Lung microvascular endothelial cell (primary cell): ENCODE data around the gene PLEKHG4B. TPM values are rescaled to one million over a fixed set of nuclear protein-coding genes. Genes with fewer than 3 reads are reported as not detected.
"Not testable (repeated sequence)": the region's sequence is repeated elsewhere in the genome, so short reads cannot be mapped to it uniquely, and the experiment has no call there.

Experiments used
- DNase-seq, 2 donors: peaks; one replicate each; pipeline versions ENCODE4 v3.0.0 to v3.0.0-alpha.2; 2010; ENCODE audit warnings: low read depth in 2 of 2
- total RNA-seq: library from RNA; depleted of rRNA; stranded (reverse); fragments of >200 nt; gene quantifications from 2 replicates; pipeline ENCODE4 v1.2.1, GENCODE V29; 2014

Gene PLEKHG4B
- total RNA-seq, 1 donor from 2014 or later: under 0.01 TPM

DNA sequence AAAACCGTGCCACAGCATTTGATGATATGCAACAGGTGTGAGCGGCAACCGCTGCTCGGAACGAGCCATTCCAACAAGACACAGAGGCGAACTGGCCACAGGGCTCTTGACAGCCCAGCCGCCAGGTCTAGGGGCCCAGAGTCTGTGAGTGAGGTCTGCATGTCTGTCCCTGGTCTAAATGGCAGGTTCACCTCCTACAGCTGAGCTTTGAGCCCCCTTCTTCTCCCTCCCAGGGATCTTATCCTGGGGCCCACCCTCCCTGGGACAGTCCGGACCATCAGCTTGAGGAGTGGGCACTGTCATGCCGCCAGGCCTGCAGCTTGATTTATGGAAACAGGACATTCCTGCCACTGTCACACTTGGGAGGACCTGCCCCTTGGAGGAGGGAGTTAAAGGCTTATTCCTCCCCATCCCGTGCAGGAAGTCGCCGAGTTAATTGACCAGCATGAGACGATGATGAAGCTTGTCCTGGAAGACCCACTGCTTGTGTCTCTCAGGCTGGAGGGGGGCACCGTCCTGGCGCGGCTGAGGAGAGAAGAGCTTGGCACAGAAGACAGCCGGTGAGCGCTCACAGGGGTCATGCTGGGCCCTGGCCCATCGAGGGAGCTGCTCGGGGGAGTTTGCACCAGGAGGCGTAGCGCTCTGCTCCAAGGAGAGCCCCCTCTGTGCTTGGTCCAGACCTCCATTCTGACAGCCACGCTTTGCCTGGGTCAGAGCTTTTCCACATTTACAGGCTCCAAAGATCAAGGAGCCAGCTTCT is 63.9 kb downstream of the PLEKHG4B start:
- no peak for DNase-seq

DNA sequence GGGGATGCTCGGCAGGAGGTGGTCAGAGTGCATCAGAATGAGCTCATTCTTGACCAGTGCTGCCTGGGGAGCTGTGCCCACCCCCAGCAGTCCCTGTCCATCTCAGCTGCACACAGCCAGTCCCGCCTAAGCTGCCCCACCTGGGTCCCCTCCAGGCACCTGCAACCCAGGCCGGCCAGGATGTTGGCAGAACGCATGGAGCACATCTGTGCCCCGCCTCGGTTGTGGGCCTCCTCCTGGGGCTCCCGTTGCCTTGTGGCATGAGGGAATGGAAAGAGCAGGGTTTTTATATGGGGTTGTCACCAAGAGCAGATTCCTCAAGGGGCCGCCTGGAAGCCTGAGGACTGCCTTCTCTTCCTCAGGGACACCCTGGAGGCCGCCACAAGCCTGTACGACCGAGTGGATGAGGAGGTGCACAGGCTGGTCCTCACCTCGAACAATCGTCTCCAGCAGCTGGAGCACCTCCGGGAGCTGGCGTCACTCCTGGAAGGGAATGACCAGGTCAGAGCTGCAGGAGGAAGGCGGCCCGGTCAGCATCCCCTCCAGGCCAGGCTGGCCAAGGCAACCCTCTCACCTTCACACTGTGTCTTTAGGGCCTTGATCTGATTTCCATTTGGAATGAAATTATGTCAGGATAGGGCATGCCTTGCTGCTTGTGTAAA is 64.6 kb downstream of the PLEKHG4B start:
- DNase-seq: no peak

DNA sequence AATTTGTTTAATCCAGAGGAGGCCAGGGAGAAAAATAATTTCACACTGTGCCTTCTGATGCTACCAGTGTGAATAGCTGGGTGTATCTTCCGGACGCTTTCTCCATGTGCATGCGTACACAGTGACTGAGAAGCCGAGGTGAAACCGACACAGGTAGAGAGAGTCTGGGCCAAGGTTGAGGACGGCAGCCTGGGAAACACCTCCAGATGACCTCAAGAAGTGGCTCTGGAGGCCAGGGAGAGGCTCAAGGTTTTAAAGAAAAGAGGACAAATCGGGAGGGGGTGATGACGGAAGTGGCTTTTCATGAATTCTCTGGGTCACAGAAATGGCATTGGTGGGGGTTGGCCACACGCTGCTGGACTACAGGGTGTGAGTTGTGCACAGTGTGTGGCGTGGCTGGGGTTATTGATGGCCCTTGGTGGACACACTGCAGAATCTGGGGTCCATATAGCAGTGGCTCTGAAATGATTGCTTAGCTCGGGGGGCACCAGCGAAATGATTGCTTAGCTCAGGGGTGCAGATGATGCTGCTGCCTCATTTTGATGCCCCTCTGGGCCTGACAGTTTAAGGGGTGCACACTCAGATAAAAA is 65.3 kb downstream of the PLEKHG4B start:
- no peak for DNase-seq

DNA sequence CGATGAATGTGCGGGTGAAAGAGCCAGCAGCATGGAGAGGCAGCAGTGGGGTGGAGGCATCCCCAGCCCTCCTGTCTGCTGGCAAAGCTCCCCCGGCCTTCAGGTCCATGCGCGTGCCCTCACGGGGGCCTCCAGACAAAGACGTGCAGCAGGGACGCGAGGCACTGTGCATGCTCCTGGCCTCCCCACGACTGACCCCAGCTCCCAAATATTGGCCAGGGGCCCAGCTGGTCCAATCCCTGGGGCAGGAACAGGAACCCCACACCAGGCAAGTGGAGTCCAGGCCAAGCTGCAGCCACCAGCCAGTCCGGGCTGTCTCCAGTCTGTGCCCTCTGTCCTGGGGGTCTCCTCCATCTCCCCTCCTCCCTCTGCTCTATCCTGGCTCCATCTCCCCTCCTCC is 65.8 kb downstream of the PLEKHG4B start:
- no peak for DNase-seq

DNA sequence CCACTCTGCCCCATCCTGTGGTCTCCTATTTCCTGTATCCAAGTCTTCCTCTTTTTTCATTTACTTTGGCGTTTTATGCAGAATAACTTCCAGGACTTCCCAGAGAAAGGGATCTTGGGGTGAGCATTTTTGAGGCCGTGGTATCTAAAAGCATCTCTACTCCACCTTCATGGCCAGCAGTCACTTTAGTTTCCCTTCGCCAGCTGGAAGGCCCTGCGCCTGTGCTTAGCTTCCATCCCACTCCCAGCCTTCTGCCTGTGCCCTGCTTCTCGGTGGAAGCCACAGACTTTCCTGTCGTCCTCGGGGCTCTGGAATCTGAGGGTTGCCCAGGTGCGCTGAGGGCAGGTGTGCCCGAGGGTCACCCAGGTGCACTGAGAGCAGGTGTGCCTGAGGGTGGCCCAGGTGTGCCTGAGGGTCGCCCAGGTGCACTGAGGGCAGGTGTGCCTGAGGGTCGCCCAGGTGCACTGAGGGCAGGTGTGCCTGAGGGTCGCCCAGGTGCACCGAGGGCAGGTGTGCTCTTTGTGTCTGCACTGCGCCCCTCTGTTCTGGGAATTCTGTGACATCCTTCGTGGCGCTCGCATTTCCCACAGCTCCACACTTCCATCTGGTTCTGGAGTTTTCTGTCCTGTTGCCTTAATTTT is 67.0 kb downstream of the PLEKHG4B start:
- DNase-seq: no peak

DNA sequence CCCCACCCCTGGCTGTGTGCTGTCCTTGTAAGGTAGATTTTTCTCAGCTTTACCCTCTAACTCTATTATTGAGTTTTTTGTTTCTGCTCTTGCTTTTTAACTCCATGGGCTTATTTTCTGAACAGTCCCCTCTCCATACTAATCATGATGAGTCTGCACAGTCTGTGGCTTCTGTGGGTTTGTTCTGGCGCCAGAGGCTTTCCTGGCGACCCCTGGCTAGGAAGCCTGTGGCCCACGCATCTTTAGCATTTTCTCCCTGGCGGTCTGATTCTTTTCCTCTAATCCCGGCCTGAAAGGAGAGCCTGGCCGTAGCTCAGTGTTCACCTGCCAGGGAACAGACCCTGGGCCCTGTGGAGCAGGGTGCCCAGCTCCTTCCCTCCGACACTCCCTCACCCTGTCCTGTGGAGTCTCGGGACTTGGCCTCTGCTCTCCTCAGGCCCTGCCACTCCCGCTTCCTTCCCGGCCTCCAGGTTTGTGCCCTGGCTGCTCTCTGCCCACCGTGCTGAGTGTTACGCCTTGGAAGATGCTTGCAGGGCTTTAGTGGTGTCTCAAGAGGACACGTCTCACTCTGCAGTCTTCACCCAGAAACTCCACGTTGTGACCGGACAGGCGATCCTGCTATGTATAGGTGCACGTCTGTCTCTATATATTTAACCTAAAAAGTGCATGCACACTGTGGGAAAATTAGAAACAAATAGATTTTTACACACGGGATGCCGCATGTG is 67.6 kb downstream of the PLEKHG4B start:
- DNase-seq: no peak

DNA sequence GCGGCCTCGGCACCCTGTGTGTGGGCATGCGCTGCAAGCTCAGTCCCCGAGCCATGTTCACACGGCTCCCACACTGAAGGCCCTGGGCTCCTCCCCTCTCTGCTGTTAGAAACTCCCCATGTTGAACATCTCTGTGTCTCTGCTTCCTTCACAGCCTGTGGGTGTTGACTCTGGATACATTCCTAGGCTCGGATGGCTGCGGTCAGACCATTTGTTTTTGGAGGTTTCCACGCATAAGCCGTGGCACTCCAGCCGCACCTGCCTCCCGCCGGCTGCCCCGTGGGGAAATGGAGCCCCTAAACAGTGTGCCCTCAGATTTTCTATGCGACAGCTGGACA is 68.2 kb downstream of the PLEKHG4B start:
- no peak for DNase-seq

DNA sequence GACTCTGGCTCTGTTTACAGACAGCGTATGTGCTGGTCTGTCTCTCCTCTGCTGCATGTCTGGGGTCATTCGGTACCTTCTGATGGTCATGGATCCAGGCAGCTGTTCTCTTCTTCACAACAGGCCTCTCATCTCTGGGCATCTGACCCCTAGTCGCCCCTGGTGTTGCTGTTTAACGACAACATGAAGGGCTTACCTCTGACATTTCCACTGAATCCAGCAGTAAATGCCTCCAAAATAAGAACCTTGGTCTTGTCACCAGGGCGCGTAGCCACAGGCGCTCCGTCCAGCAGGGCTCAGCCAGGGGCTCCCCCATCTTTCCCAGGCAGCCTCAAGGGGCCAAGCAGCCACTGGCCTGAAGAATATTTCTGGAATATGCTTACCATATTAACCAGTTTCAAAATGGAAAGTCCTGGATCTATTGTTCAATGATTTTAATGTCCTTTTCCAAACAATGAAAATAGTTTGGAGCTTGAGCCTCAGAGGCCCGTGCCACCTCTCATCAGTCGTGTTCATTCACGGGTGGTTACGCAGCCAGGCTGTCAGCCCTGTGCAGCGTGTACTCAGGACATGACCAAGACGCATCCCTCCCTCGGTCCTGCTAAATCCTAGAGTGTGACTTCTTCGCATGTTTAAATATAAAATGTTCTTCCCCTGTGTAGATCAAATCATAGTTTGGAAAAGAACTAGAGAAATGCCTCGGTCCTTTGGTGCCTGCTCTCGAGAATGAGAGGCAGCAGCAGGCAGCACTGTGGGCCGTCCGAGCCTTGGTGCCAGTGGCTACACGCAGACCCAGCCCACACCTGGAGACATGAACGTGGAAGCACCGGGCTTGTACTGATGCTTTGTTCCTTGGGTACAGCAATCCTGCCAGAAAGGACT is 69.2 kb downstream of the PLEKHG4B start:
- no peak for DNase-seq

DNA sequence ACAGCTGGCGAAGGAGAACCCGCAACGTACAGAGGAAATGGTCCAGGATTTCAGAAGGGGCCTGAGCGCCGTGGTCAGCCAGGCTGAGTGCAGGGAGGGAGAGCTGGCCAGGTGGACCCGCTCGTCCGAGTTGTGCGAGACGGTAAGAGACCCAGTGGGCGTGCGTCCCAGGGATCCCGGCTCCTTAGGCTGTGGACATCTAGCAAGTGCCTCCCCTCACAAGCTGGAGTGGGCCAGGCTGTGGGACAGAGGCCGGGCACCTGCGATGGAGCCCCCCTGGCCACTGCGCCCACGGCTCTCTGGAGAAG is 69.8 kb downstream of the PLEKHG4B start:
- no peak for DNase-seq

DNA sequence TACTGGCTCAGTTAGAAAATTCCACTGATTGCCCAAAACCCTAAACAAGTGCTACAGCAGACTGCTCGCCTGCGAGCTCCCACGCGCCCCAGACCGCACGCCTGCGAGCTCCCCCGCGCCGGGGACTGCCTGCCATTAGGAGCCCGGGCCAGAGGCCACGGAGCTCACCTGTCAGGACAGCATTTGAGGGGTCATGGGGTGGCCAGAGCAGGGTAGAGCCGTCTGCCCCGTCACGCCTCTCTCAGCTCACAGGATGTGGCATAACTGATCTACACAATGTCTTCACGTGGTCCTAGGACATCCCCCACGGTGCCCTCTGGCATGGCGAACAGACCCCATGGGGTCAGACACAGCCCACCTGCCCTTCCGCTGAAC is 70.2 kb downstream of the PLEKHG4B start:
- no peak for DNase-seq

DNA sequence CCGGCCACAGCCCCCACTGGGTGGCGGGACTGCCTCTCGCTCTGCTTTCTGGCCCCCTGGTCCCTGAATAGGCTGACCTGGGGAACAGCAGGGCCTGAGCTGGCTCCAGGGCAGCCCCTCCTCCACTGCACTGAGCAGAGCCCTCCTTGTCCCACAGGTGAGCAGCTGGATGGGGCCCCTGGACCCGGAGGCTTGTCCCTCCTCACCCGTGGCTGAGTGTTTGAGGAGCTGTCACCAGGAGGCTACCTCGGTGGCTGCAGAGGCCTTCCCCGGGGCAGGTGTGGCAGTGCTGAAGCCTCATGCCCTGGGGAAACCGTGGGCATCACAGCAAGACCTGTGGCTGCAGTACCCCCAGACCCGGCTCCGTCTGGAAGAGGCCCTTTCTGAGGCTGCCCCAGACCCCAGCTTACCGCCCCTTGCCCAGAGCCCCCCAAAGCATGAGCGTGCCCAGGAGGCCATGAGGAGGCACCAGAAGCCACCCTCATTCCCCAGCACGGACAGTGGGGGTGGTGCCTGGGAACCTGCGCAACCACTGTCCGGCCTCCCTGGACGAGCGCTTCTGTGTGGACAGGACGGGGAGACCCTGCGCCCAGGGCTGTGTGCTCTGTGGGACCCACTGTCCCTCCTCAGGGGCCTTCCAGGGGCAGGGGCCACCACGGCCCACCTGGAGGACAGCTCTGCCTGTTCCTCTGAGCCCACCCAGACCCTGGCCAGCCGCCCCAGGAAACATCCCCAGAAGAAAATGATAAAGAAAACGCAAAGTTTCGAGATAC is 70.8 kb downstream of the PLEKHG4B start:
- no peak for DNase-seq

DNA sequence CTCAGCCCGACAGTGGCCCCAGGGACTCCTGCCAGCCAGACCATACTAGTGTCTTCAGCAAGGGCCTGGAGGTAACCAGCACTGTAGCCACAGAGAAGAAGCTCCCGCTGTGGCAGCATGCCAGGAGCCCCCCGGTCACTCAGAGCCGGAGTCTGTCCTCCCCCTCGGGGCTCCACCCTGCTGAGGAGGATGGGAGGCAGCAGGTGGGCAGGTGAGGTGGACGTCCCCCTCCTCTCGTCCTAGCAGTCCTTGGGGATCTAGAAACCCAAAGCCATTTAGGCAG is 71.3 kb downstream of the PLEKHG4B start:
- DNase-seq: no peak

DNA sequence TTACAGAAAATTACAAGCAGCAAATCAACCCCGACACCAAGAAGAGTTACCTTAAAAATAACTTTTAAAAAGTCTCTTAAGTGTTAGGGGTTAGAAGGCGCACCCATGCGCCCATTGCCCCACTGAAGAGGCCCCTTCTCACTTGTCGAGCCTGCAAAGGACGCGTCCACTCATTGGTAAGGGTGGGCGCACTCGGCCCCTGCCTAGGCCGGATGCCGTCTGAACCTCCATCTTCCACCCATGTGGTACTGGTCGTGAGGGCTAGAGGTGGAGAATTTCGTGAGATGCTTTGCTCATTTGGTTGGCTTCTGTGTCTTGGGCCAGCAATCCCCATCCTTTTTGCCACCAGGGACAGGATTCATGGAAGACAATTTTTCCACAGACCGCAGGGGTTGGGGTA is 71.9 kb downstream of the PLEKHG4B start:
- no peak for DNase-seq

DNA sequence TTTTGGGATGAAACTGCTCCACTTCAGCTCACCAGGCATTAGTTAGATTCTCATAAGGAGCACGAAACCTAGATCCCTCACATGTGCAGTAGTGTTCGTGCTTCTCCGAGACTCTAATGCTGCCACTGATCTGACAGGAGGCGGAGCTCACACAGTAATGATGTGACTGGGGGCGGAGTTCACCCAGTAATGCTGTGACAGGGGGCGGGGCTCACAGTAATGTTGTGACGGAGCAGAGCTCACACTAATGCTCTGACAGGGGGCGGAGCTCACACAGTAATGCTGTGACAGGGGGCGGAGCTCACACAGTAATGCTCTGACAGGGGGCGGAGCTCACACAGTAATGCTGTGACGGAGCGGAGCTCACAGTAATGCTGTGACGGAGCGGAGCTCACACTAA is 72.3 kb downstream of the PLEKHG4B start:
- no peak for DNase-seq

DNA sequence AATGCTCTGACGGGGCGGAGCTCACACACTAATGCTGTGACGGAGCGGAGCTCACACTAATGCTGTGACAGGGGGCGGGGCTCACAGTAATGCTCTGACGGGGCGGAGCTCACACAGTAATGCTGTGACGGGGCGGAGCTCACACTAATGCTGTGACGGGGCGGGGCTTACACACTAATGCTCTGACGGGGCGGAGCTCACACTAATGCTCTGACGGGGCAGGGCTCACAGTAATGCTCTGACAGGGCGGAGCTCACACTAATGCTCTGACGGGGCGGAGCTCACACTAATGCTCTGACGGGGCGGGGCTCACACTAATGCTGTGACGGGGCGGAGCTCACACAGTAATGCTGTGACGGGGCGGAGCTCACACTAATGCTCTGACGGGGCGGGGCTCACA is 72.8 kb downstream of the PLEKHG4B start:
- DNase-seq: not testable (repeated sequence)

DNA sequence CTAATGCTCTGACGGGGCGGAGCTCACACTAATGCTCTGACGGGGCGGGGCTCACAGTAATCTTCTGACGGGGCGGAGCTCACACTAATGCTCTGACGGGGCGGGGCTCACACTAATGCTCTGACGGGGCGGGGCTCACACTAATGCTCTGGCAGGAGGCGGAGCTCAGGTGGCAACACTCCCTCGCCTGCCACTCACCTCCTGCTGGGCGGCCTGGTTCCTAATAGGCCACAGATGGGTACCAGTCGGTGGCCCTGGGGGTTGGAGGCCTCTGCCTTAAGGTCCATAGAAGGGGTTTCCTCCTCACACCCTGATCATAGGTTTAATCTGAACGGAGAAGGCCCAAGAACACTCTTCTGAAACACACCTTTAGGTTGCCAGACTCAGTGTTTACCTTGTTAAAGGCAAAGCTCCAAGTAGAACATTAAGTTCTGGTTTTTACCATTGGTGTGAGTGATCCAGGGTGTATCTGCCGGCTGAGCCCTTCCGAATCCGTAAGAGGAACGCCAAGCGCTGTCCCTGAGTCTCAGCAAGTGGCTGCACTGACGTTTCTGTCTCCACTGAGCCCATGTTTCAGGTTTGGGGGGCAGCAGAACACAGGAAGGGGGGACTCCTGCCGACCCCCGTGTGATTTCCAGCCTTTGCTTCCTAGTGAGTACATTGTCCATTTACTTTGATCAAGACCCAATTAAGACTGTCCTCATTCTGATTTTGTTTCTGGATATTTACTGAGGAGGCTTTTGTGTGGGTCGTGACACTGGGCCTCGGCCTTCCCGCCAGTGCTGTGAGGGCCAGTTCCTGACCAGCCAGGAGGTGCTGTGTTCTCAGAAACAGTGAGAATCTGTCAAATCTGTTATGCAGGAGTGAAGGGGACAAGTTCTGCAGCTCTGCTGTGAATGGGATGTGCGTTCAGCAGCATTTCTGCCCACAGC is 74.7 kb downstream of the PLEKHG4B start:
- DNase-seq: no peak

DNA sequence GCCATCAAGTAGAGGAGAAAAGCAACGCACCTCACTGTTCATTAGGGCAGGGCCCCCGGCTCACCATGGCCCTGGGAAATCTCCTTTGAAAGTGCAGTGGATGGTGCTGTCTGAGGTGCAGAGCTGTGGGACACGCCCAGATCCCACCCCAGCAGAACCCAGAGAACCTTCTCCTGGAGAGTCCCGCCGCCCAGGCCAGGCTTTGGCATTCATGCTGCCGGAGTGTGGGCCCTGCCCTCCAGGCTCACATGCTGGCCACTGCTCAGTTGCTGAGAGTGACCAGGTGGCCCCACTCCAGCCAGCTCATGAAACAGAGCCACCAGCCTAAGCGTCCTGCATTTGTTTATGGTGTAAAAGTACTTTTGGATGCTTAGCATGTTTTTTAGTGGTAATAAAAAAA is 75.5 kb downstream of the PLEKHG4B start:
- DNase-seq: no peak

DNA sequence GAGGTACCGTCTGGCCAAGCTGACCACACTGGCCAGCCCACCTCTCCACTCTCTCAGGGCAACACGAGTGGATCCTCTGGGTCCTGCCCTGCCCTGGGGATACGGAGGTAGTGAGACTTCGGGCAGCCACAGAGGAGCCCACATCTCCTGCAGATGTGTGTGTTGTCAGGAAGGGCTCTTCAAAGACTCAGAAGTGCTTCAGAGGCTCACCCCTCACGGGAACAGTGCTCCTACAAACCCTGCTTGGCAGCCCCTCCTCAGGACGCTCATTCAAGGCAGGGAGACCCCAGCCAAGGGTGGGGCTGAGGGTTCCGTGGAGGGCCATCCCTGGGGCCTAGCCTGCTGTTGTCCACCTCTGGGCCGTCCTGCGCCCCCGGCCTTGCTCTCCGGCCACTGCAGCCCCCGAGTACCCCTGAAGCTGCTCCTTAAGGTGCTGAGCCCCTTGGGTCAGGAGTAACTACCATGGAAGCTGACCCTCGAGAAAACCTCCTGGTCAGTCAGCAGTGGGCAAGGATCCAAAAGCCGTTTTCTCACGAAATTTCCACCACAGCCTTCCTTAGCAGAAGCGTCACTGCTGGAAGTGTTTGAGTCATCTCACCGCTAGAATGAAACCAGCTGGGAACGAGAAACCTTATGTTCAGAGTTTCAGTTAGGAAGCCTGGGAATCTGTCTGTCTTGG is 76.2 kb downstream of the PLEKHG4B start:
- peak in 1 of 2 donors; percentile 96 for DNase-seq
